Naive thymus-derived CD4-positive, alpha-beta T cell (primary cell): Measurements from ENCODE around the gene EFNA3. TPM values are rescaled to one million over a fixed set of nuclear protein-coding genes. Genes with fewer than 3 reads are reported as not detected.

ENCODE experiments used
- polyA plus RNA-seq, 2 donors: library from polyadenylated mRNA; unstranded; fragments of 300-500 nt; fragmentation: Illumina TruSeq; gene quantifications; one replicate each; pipeline ENCODE4 v1.2.3, GENCODE V29; 2021
- total RNA-seq, 6 experiments: library from RNA in 5 of 6; stranded (reverse) in 5 of 6; gene quantifications; 1 replicate in 5 of 6; 2 replicates in 1 of 6; pipeline ENCODE4 v1.2.3 and lab custom pipeline; 2021 to 2026

EFNA3 gene
- total and polyA plus RNA-seq, 7 experiments from 2014 or later: 0.42 to 4.0 (median 1.7) TPM

Other genes with a start within 250 kb of the EFNA3 start
- under 1 TPM in 4 of 5 experiments, not detected in 1; 0.05 to 0.29 (median 0.15) TPM for gene KCNN3, start 208.6 kb upstream of the EFNA3 start, total RNA-seq
- gene KCNN3, start 208.6 kb upstream of the EFNA3 start, polyA plus RNA-seq: not detected
- gene PMVK, start 142.1 kb upstream of the EFNA3 start, total RNA-seq: 10 to 100 TPM; 11.3 to 35.1 (median 12.6) TPM
- gene PMVK, start 142.1 kb upstream of the EFNA3 start, polyA plus RNA-seq: 10 to 100 TPM; 38.7 to 41.4 TPM
- gene PBXIP1, start 122.7 kb upstream of the EFNA3 start, total RNA-seq: 100 to 1,000 TPM; 107 to 390 (median 383) TPM
- 100 to 1,000 TPM; 234 to 318 TPM for gene PBXIP1, start 122.7 kb upstream of the EFNA3 start, polyA plus RNA-seq
- 10 to 100 TPM; 33.0 to 69.5 (median 46.2) TPM for gene PYGO2, start 117.1 kb upstream of the EFNA3 start, total RNA-seq
- gene PYGO2, start 117.1 kb upstream of the EFNA3 start, polyA plus RNA-seq: 10 to 100 TPM; 33.0 to 64.0 TPM
- gene SHC1, start 108.1 kb upstream of the EFNA3 start, total RNA-seq: 10 to 100 TPM; 71.0 to 76.9 (median 73.7) TPM
- 10 to 100 TPM; 29.6 to 38.3 TPM for gene SHC1, start 108.1 kb upstream of the EFNA3 start, polyA plus RNA-seq
- gene CKS1B, start 104.2 kb upstream of the EFNA3 start, total RNA-seq: 100 to 1,000 TPM in 1 of 5 experiments, 10 to 100 TPM in 3, 1 to 10 TPM in 1; 8.4 to 105 (median 10.2) TPM
- 10 to 100 TPM; 37.1 to 55.2 TPM for gene CKS1B, start 104.2 kb upstream of the EFNA3 start, polyA plus RNA-seq
- gene FLAD1, start 95.5 kb upstream of the EFNA3 start, total RNA-seq: 10 to 100 TPM; 24.4 to 50.2 (median 50.0) TPM
- gene FLAD1, start 95.5 kb upstream of the EFNA3 start, polyA plus RNA-seq: 10 to 100 TPM; 33.3 to 45.8 TPM
- 1 to 10 TPM in 3 of 5 experiments, not detected in 2; 1.4 to 3.2 (median 2.6) TPM for gene LENEP, start 85.3 kb upstream of the EFNA3 start, total RNA-seq
- gene LENEP, start 85.3 kb upstream of the EFNA3 start, polyA plus RNA-seq: not detected
- 100 to 1,000 TPM in 1 of 5 experiments, 10 to 100 TPM in 4; 42.7 to 139 (median 61.0) TPM for gene ZBTB7B, start 76.0 kb upstream of the EFNA3 start, total RNA-seq
- gene ZBTB7B, start 76.0 kb upstream of the EFNA3 start, polyA plus RNA-seq: 1 to 10 TPM; 3.0 to 6.7 TPM
- 1 to 10 TPM in 4 of 5 experiments, under 1 TPM in 1; 0.22 to 3.3 (median 2.4) TPM for gene DCST2, start 45.1 kb upstream of the EFNA3 start, total RNA-seq
- not detected for gene DCST2, start 45.1 kb upstream of the EFNA3 start, polyA plus RNA-seq
- under 1 TPM in 3 of 5 experiments, not detected in 2; 0.19 to 0.78 (median 0.42) TPM for gene DCST1, start 45.0 kb upstream of the EFNA3 start, total RNA-seq
- not detected for gene DCST1, start 45.0 kb upstream of the EFNA3 start, polyA plus RNA-seq
- gene ADAM15, start 27.5 kb upstream of the EFNA3 start, total RNA-seq: 10 to 100 TPM; 16.9 to 53.7 (median 28.8) TPM
- gene ADAM15, start 27.5 kb upstream of the EFNA3 start, polyA plus RNA-seq: 1 to 10 TPM; 5.8 to 8.5 TPM
- gene EFNA4, start 15.1 kb upstream of the EFNA3 start, total RNA-seq: 1 to 10 TPM; 3.9 to 9.4 (median 7.7) TPM
- gene EFNA4, start 15.1 kb upstream of the EFNA3 start, polyA plus RNA-seq: 1 to 10 TPM; 2.1 to 3.9 TPM
- gene EFNA1, start 49.0 kb downstream of the EFNA3 start, total RNA-seq: 1 to 10 TPM in 4 of 5 experiments, not detected in 1; 4.0 to 7.3 (median 5.6) TPM
- 10 to 100 TPM; 11.1 to 16.8 TPM for gene EFNA1, start 49.0 kb downstream of the EFNA3 start, polyA plus RNA-seq
- gene SLC50A1, start 57.0 kb downstream of the EFNA3 start, total RNA-seq: 10 to 100 TPM; 21.1 to 35.6 (median 24.3) TPM
- 10 to 100 TPM; 51.0 to 64.8 TPM for gene SLC50A1, start 57.0 kb downstream of the EFNA3 start, polyA plus RNA-seq
- 10 to 100 TPM; 29.1 to 50.4 (median 43.8) TPM for gene DPM3, start 61.7 kb downstream of the EFNA3 start, total RNA-seq
- gene DPM3, start 61.7 kb downstream of the EFNA3 start, polyA plus RNA-seq: 100 to 1,000 TPM in 1 of 2 donors, 10 to 100 TPM in 1; 99.2 to 128 TPM
- 100 to 1,000 TPM in 4 of 5 experiments, 10 to 100 TPM in 1; 97.4 to 236 (median 155) TPM for gene KRTCAP2, start 94.5 kb downstream of the EFNA3 start, total RNA-seq
- gene KRTCAP2, start 94.5 kb downstream of the EFNA3 start, polyA plus RNA-seq: 100 to 1,000 TPM; 450 to 469 TPM
- 10 to 100 TPM in 1 of 5 experiments, 1 to 10 TPM in 4; 3.5 to 21.9 (median 4.1) TPM for gene TRIM46, start 95.0 kb downstream of the EFNA3 start, total RNA-seq
- gene TRIM46, start 95.0 kb downstream of the EFNA3 start, polyA plus RNA-seq: 1 to 10 TPM in 1 of 2 donors, under 1 TPM in 1; 0.69 to 1.3 TPM
- 10 to 100 TPM; 26.0 to 35.9 (median 28.1) TPM for gene THBS3, start 129.1 kb downstream of the EFNA3 start, total RNA-seq
- 1 to 10 TPM in 1 of 2 donors, under 1 TPM in 1; 0.87 to 2.6 TPM for gene THBS3, start 129.1 kb downstream of the EFNA3 start, polyA plus RNA-seq
- gene MTX1, start 129.9 kb downstream of the EFNA3 start, total RNA-seq: 10 to 100 TPM; 19.5 to 40.8 (median 22.0) TPM
- gene MTX1, start 129.9 kb downstream of the EFNA3 start, polyA plus RNA-seq: 10 to 100 TPM; 48.9 to 49.9 TPM
- 10 to 100 TPM in 4 of 5 experiments, 1 to 10 TPM in 1; 8.2 to 24.3 (median 13.8) TPM for gene ENTREP3, start 176.6 kb downstream of the EFNA3 start, total RNA-seq
- 1 to 10 TPM; 1.8 to 2.0 TPM for gene ENTREP3, start 176.6 kb downstream of the EFNA3 start, polyA plus RNA-seq
- gene SCAMP3, start 183.5 kb downstream of the EFNA3 start, total RNA-seq: 100 to 1,000 TPM in 3 of 5 experiments, 10 to 100 TPM in 2; 50.8 to 118 (median 100) TPM
- gene SCAMP3, start 183.5 kb downstream of the EFNA3 start, polyA plus RNA-seq: 100 to 1,000 TPM; 141 to 219 TPM
- 100 to 1,000 TPM in 2 of 5 experiments, 10 to 100 TPM in 3; 72.2 to 137 (median 94.7) TPM for gene CLK2, start 194.7 kb downstream of the EFNA3 start, total RNA-seq
- gene CLK2, start 194.7 kb downstream of the EFNA3 start, polyA plus RNA-seq: 10 to 100 TPM; 16.7 to 31.0 TPM
- 1 to 10 TPM; 1.6 to 3.3 (median 2.8) TPM for gene HCN3, start 198.6 kb downstream of the EFNA3 start, total RNA-seq
- under 1 TPM in 1 of 2 donors, not detected in 1; 0.07 TPM for gene HCN3, start 198.6 kb downstream of the EFNA3 start, polyA plus RNA-seq
- not detected for gene PKLR, start 222.6 kb downstream of the EFNA3 start, total RNA-seq
- gene PKLR, start 222.6 kb downstream of the EFNA3 start, polyA plus RNA-seq: under 1 TPM in 1 of 2 donors, not detected in 1; 0.06 TPM
- 100 to 1,000 TPM in 1 of 5 experiments, 10 to 100 TPM in 4; 58.5 to 193 (median 79.0) TPM for gene FDPS, start 230.0 kb downstream of the EFNA3 start, total RNA-seq
- gene FDPS, start 230.0 kb downstream of the EFNA3 start, polyA plus RNA-seq: 100 to 1,000 TPM in 1 of 2 donors, 10 to 100 TPM in 1; 99.3 to 102 TPM
- 10 to 100 TPM; 14.9 to 26.8 (median 15.7) TPM for gene RUSC1, start 242.1 kb downstream of the EFNA3 start, total RNA-seq
- 1 to 10 TPM; 6.8 to 7.7 TPM for gene RUSC1, start 242.1 kb downstream of the EFNA3 start, polyA plus RNA-seq